ENCODE data around the gene CAPN15.

The CAPN15 gene

GRCh38 chr16:580141-580945 lies 52.8 kb downstream of the CAPN15 start:
- DNase-seq: no peak

GRCh38 chr16:580946-581498 lies 53.5 kb downstream of the CAPN15 start:
- DNase-seq: no peak

GRCh38 chr16:582218-582613 lies 54.7 kb downstream of the CAPN15 start:
- no peak for DNase-seq

GRCh38 chr16:582614-583331 lies 55.3 kb downstream of the CAPN15 start:
- DNase-seq: no peak

- no peak for DNase-seq
These were observed 55.9 kb downstream of the CAPN15 start for GRCh38 chr16:583470-583814.

- no peak for DNase-seq
These were observed 56.5 kb downstream of the CAPN15 start for GRCh38 chr16:583815-584591.

- no peak for DNase-seq
These were observed 57.8 kb downstream of the CAPN15 start for GRCh38 chr16:585351-585750.

GRCh38 chr16:586047-586644 lies 58.6 kb downstream of the CAPN15 start:
- no peak for DNase-seq

GRCh38 chr16:586645-587590 lies 59.4 kb downstream of the CAPN15 start:
- DNase-seq: no peak

- DNase-seq: peak; percentile 57
These were observed 61.1 kb downstream of the CAPN15 start for GRCh38 chr16:588639-588888.

- peak; percentile 98 for DNase-seq
These were observed 61.6 kb downstream of the CAPN15 start for GRCh38 chr16:588889-589657.

- peak; percentile 98 for DNase-seq
These were observed 62.2 kb downstream of the CAPN15 start, which contains the start of gene RAB40C for GRCh38 chr16:589658-590187. Gene RAB40C (plus strand): TSS chr16:590066. CDS start chr16:590292, 226 bp downstream.

GRCh38 chr16:590188-590814 lies 62.8 kb downstream of the CAPN15 start:
- no peak for DNase-seq

GRCh38 chr16:590815-591200 lies 63.3 kb downstream of the CAPN15 start:
- DNase-seq: no peak

- DNase-seq: no peak
These were observed 63.7 kb downstream of the CAPN15 start for GRCh38 chr16:591231-591630.

GRCh38 chr16:591892-592517 lies 64.5 kb downstream of the CAPN15 start:
- no peak for DNase-seq

- DNase-seq: no peak
These were observed 65.2 kb downstream of the CAPN15 start for GRCh38 chr16:592518-593306.

- DNase-seq: no peak
These were observed 65.9 kb downstream of the CAPN15 start for GRCh38 chr16:593406-593805.

GRCh38 chr16:593807-594206 lies 66.3 kb downstream of the CAPN15 start:
- no peak for DNase-seq

Data from effector CD4-positive, alpha-beta T cell (primary cell).